Activated CD4-positive, CD25-positive, alpha-beta regulatory T cell (primary cell): Measurements from ENCODE around the gene RPS26.
A peak's percentile ranks its signal among the peaks of the same experiment; 100 is the strongest.
"Not testable (repeated sequence)": the region's sequence is repeated elsewhere in the genome, so short reads cannot be mapped to it uniquely, and the experiment has no call there.

Source experiments
- DNase-seq, 4 experiments: peaks; one replicate each; lab custom pipeline; 2025; lab: John Stamatoyannopoulos, UW

The RPS26 gene

DNA sequence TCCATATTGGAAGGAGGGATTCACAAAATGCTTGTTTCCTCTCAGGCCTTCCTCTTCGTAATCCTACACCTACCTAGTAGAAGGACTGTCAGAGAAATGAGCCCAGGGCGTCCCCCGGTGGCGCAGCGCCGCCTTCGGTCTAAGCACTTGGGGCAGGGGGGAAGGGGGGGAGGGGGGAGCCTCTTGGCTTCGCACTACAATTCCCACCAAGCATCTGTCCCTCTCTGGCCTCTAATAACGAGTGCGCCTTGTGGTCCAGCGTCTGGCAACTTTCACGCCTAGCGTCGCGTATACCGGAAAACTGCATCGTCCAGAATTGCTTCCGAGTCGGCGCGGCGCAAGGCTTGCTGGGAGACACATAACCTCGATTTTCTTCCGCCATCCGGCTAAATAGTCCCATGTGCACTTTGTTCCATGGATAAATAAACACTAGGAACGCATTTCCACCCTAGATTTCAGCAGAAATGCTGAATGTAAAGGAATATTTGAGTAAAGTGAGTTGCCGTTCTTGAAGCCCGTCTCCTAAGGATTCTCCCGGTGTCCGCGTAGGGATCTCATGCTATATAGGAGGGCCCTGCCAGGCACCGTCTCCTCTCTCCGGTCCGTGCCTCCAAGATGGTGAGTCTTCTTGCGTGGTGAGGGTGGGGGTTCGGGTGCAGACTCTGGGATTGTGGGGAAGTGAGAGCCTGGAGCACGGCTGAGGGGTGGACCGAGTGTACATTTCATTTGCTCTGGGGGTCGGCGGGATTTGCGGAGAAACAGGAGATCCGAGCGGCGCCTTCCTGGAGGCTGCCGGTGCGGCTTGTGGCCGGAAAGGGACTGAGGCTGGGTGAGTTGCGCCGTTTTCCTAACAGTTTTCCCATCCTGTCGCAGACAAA lies at the start of gene RPS26:
Gene RPS26 (plus strand): TSS at position 367 of the 878 bp plus-strand sequence. CDS start 249 bp downstream, at position 616.
- DNase-seq, result peak; percentile 73 to 86 (median 77)

GRCh38 chr12:55993230-55993853 lies 48.4 kb upstream of the RPS26 start:
- no peak for DNase-seq

DNA sequence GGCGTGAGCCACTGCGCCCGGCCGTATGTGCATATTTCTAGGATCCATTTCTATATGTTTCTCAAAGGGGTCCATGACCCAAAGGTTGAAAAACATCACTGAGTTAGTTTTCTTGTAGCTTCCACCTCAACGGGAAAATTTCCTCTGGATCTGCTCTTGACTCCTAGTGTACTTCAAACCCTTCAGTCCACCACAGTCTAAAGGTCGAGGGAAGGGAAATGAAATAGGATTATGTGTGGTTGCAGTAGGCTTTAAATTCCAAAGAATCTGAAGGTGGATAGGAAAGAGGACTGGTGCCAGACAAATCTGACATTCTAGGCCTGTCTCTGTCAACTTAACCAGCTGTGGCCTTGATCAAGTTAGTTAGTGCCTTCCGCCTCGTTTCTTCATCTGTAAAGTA lies 46.4 kb upstream of the RPS26 start:
- no peak for DNase-seq

DNA sequence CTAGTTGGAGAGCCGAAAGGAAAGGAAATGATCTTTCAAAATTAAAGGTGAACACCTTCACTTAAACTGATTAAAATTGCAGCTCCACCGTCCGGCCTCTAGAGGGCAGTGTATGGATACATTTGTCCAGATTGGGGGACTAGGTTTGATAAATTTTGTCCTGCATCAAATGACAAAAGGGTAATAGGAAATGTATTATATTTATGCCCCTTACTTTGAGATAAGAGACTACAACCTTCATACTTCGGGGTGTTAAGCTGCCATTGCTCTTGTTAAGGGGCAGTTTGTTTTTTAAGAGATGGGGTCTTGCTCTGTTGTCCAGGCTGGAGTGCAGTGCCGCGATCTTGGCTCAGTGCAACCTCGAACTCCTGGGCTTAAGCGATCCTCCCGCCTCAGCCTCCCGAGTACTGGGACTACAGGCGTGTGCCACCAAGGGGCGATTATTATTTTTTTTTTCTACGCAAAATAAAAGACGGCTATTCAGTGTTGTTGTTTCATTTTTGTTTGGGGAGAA lies 45.5 kb upstream of the RPS26 start:
- DNase-seq, result peak; percentile 25 to 42 (median 40)

- DNase-seq, result no peak
Observed at GRCh38 chr12:55996715-55997534, 44.8 kb upstream of the RPS26 start, which contains the start of gene SUOX. Gene SUOX (plus strand): TSS chr12:55997276. CDS start chr12:56002222, 4,946 bp downstream.

GRCh38 chr12:55997535-55997859 lies 44.2 kb upstream of the RPS26 start:
- no peak for DNase-seq

DNA sequence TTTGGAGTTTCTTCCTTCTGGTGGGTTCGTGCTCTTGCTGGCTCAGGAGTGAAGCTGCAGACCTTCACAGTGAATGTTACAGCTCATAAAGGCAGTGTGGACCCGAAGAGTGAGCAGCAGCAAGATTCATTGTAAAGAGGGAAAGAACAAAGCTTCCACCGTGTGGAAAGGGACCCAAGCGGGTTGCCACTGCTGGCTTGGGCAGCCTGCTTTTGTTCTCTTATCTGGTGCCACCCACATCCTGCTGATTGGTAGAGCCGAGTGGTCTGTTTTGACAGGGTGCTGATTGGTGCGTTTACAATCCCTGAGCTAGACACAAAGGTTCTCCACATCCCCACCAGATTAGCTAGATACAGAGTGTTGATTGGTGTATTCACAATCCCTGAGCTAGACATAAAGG lies 42.2 kb upstream of the RPS26 start:
- DNase-seq, result peak in 1 of 4 experiments; percentile 7

GRCh38 chr12:55999999-56000540 lies 41.6 kb upstream of the RPS26 start:
- not testable (repeated sequence) for DNase-seq

- no peak for DNase-seq
Observed at GRCh38 chr12:56001487-56002100, 40.1 kb upstream of the RPS26 start.

- DNase-seq, result not testable (repeated sequence)
Observed at GRCh38 chr12:56003376-56003775, 38.3 kb upstream of the RPS26 start.

DNA sequence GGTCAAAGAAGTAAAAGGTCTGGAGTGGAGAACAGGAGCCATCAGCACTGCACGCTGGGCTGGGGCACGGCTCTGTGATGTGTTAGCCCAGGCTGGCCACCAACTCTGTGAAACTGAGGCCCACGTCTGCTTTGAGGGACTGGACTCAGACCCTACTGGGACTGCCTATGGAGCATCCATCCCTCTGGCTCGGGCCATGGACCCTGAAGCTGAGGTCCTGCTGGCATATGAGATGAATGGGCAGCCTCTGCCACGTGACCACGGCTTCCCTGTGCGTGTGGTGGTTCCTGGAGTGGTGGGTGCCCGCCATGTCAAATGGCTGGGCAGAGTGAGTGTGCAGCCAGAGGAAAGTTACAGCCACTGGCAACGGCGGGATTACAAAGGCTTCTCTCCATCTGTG lies 37.5 kb upstream of the RPS26 start:
- DNase-seq, result no peak

DNA sequence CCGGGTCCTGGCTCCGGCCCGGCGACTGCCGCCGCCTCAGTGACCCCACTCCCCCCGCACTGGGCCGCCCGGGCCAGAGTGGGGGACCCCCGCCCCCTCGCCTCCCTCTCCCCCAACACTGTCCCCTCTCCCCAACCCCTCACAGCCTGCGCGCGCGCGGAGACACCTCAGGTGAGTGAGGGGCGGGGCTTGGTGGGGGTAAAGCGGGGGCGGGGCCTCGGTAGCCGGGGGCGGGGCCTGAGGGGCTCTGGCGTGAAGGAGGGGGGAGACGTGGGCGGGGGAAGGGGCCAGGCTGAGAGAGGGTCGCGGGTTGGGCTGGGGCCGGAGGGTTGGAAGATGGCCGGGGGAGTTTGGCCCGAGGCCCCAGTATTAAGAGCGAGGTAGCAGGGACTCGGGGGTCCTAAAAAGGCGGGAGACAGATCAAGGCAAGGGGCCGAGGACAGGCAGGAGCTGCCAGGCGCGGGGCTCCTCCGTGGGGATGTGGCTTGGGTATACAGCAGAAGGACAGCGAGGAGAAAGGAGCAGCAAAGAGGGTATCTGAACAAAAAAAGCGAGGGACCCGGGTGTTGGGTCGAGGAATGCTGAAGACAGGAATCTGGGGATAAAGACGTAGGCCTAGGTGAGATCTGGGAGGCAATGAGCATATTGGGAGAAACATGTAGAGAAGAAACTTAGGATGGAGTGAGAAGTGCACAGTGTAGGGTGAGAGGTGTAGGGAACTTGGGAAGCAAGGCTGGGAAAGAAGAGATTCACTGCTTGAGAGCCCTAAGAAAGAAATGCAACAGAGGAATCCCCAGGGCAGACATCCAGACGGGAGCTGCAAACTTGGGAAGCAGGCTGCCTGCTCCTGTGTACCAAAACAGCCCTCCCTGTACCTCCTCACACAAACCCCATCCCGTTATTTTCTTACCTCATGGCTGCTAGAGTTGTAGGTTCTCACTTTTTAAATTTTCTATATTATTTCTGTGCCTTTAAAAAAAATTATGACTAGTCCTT lies 33.9 kb upstream of the RPS26 start:
- peak; percentile 51 to 56 (median 55) for DNase-seq

DNA sequence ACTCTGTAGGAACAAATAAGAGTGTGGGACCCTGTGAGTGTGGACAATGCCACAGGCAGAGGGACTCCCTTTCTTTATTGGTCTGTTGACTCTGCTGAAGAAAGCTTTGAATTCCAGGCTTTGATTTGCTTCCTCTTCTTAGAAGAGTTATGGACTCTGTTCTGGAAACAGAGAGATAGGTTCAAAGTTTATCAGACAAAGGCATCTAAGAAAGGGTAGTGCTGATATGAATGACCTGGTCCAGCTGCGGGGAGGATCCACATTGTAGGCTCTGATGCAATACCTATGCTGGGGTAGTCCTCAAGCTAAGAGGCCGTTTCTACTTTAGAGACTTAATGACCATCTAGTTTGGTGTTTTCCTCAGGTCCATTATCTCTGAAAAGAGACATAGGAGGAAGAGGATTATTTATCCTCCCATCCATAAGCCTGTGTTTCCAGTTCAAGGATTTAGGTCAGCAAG lies 31.6 kb upstream of the RPS26 start:
- DNase-seq, result no peak

- no peak for DNase-seq
Observed at GRCh38 chr12:56011509-56012090, 30.1 kb upstream of the RPS26 start.

- DNase-seq, result no peak
Observed at GRCh38 chr12:56013482-56013881, 28.2 kb upstream of the RPS26 start.

- no peak for DNase-seq
Observed at GRCh38 chr12:56014205-56014604, 27.5 kb upstream of the RPS26 start.

DNA sequence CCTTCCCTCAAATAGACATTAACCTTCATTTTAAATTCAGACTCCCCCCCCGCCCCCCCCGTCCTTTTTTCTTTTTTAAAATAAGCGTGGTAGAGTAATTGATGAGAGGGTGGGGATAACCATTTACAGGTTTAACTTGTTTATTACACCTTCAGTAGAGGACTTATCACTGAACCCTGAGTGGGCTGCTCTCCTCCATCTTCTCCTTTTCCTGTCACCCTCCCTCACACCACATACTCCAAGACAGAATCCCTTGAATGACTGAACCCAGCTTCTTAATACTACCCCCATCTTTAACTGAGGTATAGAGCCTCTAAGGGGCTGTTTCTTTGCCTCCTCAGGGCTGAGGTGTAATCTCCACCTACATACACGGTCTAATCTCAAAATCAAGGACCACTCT lies 24.5 kb upstream of the RPS26 start:
- no peak for DNase-seq

- no peak for DNase-seq
Observed at GRCh38 chr12:56018356-56018755, 23.4 kb upstream of the RPS26 start.

DNA sequence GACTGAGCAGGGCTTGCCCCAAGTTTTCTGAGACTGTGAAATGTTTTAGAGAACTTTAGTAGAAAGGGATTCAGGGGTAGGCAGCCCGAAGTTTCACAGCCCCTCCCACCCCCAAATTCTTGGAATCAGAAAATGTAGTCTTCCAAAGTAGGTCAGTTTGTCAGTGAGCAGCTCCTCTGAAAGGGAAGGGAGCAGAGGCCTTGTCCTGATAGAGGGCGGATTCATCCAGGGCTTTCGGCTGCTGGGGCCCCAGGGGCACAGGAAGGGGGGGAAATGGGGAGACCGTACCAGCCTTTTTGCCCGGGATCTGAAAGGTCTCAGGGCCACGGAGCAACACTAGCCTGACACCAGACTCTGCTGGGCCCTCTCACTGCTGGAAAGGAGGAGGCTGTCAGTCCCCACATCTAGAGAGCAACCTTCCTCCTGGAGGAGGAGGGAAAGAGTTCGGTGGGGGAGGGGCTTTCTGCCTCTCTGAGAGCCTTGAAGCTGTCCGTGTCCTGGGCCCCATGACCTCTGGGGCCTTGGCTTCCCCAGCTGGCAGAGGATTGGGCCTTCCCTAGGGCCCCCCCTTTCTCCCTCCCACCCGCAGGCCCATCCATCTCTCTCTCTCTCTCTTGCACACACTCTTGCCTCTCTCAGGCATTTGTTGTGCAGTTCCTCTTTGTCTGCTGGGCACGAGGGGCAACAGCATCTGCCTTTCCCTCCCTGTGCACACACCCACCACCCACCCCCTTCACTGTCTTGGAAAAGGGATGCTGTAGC lies 21.1 kb upstream of the RPS26 start, which contains the start of gene IKZF4:
Gene IKZF4 (plus strand): TSS at position 621 of the 762 bp plus-strand sequence. CDS start 451 bp downstream, outside the sequence.
- no peak for DNase-seq
